ENCODE results near the gene MSI1.

GRCh38 chr12:120366341-120366705, 2.6 kb downstream of the MSI1 start:
- TF ChIP-seq, protein P1, sequence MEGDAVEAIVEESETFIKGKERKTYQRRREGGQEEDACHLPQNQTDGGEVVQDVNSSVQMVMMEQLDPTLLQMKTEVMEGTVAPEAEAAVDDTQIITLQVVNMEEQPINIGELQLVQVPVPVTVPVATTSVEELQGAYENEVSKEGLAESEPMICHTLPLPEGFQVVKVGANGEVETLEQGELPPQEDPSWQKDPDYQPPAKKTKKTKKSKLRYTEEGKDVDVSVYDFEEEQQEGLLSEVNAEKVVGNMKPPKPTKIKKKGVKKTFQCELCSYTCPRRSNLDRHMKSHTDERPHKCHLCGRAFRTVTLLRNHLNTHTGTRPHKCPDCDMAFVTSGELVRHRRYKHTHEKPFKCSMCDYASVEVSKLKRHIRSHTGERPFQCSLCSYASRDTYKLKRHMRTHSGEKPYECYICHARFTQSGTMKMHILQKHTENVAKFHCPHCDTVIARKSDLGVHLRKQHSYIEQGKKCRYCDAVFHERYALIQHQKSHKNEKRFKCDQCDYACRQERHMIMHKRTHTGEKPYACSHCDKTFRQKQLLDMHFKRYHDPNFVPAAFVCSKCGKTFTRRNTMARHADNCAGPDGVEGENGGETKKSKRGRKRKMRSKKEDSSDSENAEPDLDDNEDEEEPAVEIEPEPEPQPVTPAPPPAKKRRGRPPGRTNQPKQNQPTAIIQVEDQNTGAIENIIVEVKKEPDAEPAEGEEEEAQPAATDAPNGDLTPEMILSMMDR (IDR thresholded peaks at IDR 0.05 in 4 of 5, conservative IDR thresholded peaks at IDR 0.05 in 1 of 5): no peak
- no peak for TF ChIP-seq POLR2A (IDR thresholded peaks at IDR 0.05)

All from gastrocnemius medialis (tissue), 4 donors.